ENCODE data around the gene SLC38A4.
"Not testable (repeated sequence)": the region's sequence is repeated elsewhere in the genome, so short reads cannot be mapped to it uniquely, and the experiment has no call there.

The SLC38A4 gene

GRCh38 chr12:46825591-46826414 is at the start of gene SLC38A4:
SLC38A4 (minus strand) TSS chr12:46825997; CDS start chr12:46793071, 32,926 bp downstream.
- Histone ChIP-seq H3K4me3 (no peak within 1 kb of the TSS), H3K27ac (no peak within 1 kb of the TSS), H3K36me3 (ENCODE audit: insufficient read depth, low read length) (0 out of 2 replicates have a peak, but pooled peaks cover 3% of the 10 kb centered on the region), H3K9me3 (ENCODE audit: low read depth, low read length) (no peaks in the 10 kb centered on the region), H3K9ac (ENCODE audit: insufficient read length) (no peak within 1 kb of the TSS)
- no peak for DNase-seq (ENCODE audit: low read depth, low spot score)
- no peak for TF ChIP-seq POLR2AphosphoS5 (IDR thresholded peaks at IDR 0.05; ENCODE audit: borderline replicate concordance, low read depth, low read length)

GRCh38 chr12:46875095-46875494 is 49.3 kb upstream of the SLC38A4 start:
- no peak for DNase-seq (ENCODE audit: low read depth, low spot score)
- no peaks in the 10 kb centered on the region for H3K9me3 ChIP-seq (ENCODE audit: low read depth, low read length)
- no peak overlapping the region for H3K27ac ChIP-seq
- H3K9ac ChIP-seq (ENCODE audit: insufficient read length) = no peak overlapping the region
- H3K4me3 ChIP-seq = no peak overlapping the region
- no peak for TF ChIP-seq POLR2AphosphoS5 (IDR thresholded peaks at IDR 0.05; ENCODE audit: borderline replicate concordance, low read depth, low read length)
- TF ChIP-seq EZH2 (IDR thresholded peaks at IDR 0.05) = no peak
- TF ChIP-seq FOXP2 (optimal IDR thresholded peaks at IDR 0.05; ENCODE audit: control extremely low read depth, extremely low read length, insufficient read depth) = no peak
- no peaks in the 10 kb centered on the region for H3K36me3 ChIP-seq (ENCODE audit: insufficient read depth, low read length)

GRCh38 chr12:46874642-46875041 is 48.8 kb upstream of the SLC38A4 start:
- TF ChIP-seq FOXP2 (optimal IDR thresholded peaks at IDR 0.05; ENCODE audit: control extremely low read depth, extremely low read length, insufficient read depth) = no peak
- no peak for TF ChIP-seq POLR2AphosphoS5 (IDR thresholded peaks at IDR 0.05; ENCODE audit: borderline replicate concordance, low read depth, low read length)
- no peak for TF ChIP-seq EZH2 (IDR thresholded peaks at IDR 0.05)
- no peaks in the 10 kb centered on the region for H3K9me3 ChIP-seq (ENCODE audit: low read depth, low read length)
- H3K4me3 ChIP-seq = no peak overlapping the region
- H3K27ac ChIP-seq = no peak overlapping the region
- H3K9ac ChIP-seq (ENCODE audit: insufficient read length) = no peak overlapping the region
- H3K36me3 ChIP-seq (ENCODE audit: insufficient read depth, low read length) = no peaks in the 10 kb centered on the region
- no peak for DNase-seq (ENCODE audit: low read depth, low spot score)

- TF ChIP-seq POLR2AphosphoS5 (IDR thresholded peaks at IDR 0.05; ENCODE audit: borderline replicate concordance, low read depth, low read length) (no peak), FOXP2 (optimal IDR thresholded peaks at IDR 0.05; ENCODE audit: control extremely low read depth, extremely low read length, insufficient read depth) (no peak)
- H3K4me3 ChIP-seq = no peak overlapping the region
- no peaks in the 10 kb centered on the region for H3K9me3 ChIP-seq (ENCODE audit: low read depth, low read length)
- no peak overlapping the region for H3K9ac ChIP-seq (ENCODE audit: insufficient read length)
- H3K27ac ChIP-seq = no peak overlapping the region
- no peak for DNase-seq (ENCODE audit: low read depth, low spot score)
- no peaks in the 10 kb centered on the region for H3K36me3 ChIP-seq (ENCODE audit: insufficient read depth, low read length)
Observed at GRCh38 chr12:46872135-46872534, 46.3 kb upstream of the SLC38A4 start.

- TF ChIP-seq FOXP2 (optimal IDR thresholded peaks at IDR 0.05; ENCODE audit: control extremely low read depth, extremely low read length, insufficient read depth) (no peak), EZH2 (IDR thresholded peaks at IDR 0.05) (no peak), POLR2AphosphoS5 (IDR thresholded peaks at IDR 0.05; ENCODE audit: borderline replicate concordance, low read depth, low read length) (no peak)
- Histone ChIP-seq H3K36me3 (ENCODE audit: insufficient read depth, low read length) (no peaks in the 10 kb centered on the region), H3K27ac (no peak overlapping the region), H3K9ac (ENCODE audit: insufficient read length) (no peak overlapping the region), H3K4me3 (no peak overlapping the region), H3K9me3 (ENCODE audit: low read depth, low read length) (no peaks in the 10 kb centered on the region)
- DNase-seq (ENCODE audit: low read depth, low spot score) = no peak
Observed at GRCh38 chr12:46865311-46865710, 39.5 kb upstream of the SLC38A4 start.

DNA sequence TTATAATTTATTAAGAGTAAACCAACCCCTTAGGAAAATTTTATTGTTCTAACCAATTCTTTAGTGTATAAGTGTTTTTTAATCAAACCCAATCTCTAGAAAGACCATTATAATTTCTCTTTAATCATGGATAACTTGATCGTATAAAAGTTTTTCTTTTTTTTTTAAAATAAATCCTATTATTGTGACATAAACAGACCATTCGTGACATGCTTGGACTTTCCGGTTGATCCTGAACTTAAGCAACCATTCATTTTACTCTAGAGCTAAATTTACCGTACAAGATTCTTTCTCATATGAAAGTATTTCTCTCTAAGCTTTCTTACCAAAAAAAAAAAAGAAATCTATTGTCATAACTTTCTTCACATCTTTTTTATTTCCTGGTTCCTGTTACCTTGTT is 32.6 kb upstream of the SLC38A4 start:
- TF ChIP-seq EZH2 (IDR thresholded peaks at IDR 0.05) (no peak), FOXP2 (optimal IDR thresholded peaks at IDR 0.05; ENCODE audit: control extremely low read depth, extremely low read length, insufficient read depth) (no peak), POLR2AphosphoS5 (IDR thresholded peaks at IDR 0.05; ENCODE audit: borderline replicate concordance, low read depth, low read length) (no peak)
- no peak overlapping the region for H3K9ac ChIP-seq (ENCODE audit: insufficient read length)
- no peak overlapping the region for H3K4me3 ChIP-seq
- no peak for DNase-seq (ENCODE audit: low read depth, low spot score)
- H3K36me3 ChIP-seq (ENCODE audit: insufficient read depth, low read length) = no peaks in the 10 kb centered on the region
- H3K9me3 ChIP-seq (ENCODE audit: low read depth, low read length) = 0 out of 2 replicates have a peak, but pooled peaks cover 3% of the 10 kb centered on the region
- no peak overlapping the region for H3K27ac ChIP-seq

GRCh38 chr12:46857486-46857885 is 31.7 kb upstream of the SLC38A4 start:
- TF ChIP-seq POLR2AphosphoS5 (IDR thresholded peaks at IDR 0.05; ENCODE audit: borderline replicate concordance, low read depth, low read length) = no peak
- TF ChIP-seq EZH2 (IDR thresholded peaks at IDR 0.05) = no peak
- Histone ChIP-seq H3K36me3 (ENCODE audit: insufficient read depth, low read length) (no peaks in the 10 kb centered on the region), H3K9ac (ENCODE audit: insufficient read length) (no peak overlapping the region), H3K4me3 (no peak overlapping the region), H3K27ac (no peak overlapping the region), H3K9me3 (ENCODE audit: low read depth, low read length) (0 out of 2 replicates have a peak, but pooled peaks cover 3% of the 10 kb centered on the region)
- DNase-seq (ENCODE audit: low read depth, low spot score) = no peak

- Histone ChIP-seq H3K9ac (ENCODE audit: insufficient read length) (no peak overlapping the region), H3K27ac (no peak overlapping the region), H3K36me3 (ENCODE audit: insufficient read depth, low read length) (no peaks in the 10 kb centered on the region), H3K4me3 (no peak overlapping the region), H3K9me3 (ENCODE audit: low read depth, low read length) (0 out of 2 replicates have a peak, but pooled peaks cover 3% of the 10 kb centered on the region)
- no peak for TF ChIP-seq EZH2 (IDR thresholded peaks at IDR 0.05)
- no peak for TF ChIP-seq POLR2AphosphoS5 (IDR thresholded peaks at IDR 0.05; ENCODE audit: borderline replicate concordance, low read depth, low read length)
- TF ChIP-seq FOXP2 (optimal IDR thresholded peaks at IDR 0.05; ENCODE audit: control extremely low read depth, extremely low read length, insufficient read depth) = no peak
- no peak for DNase-seq (ENCODE audit: low read depth, low spot score)
Observed at GRCh38 chr12:46855760-46856159, 30.0 kb upstream of the SLC38A4 start.

- not testable (repeated sequence) for H3K9ac ChIP-seq (ENCODE audit: insufficient read length); H3K27ac ChIP-seq; DNase-seq (ENCODE audit: low read depth, low spot score); H3K9me3 ChIP-seq (ENCODE audit: low read depth, low read length); H3K36me3 ChIP-seq (ENCODE audit: insufficient read depth, low read length); H3K4me3 ChIP-seq
Observed at GRCh38 chr12:46854188-46854587, 28.4 kb upstream of the SLC38A4 start.

- not testable (repeated sequence) for H3K27ac ChIP-seq; DNase-seq (ENCODE audit: low read depth, low spot score); H3K4me3 ChIP-seq; H3K9ac ChIP-seq (ENCODE audit: insufficient read length); H3K36me3 ChIP-seq (ENCODE audit: insufficient read depth, low read length); H3K9me3 ChIP-seq (ENCODE audit: low read depth, low read length)
Observed at GRCh38 chr12:46848792-46849191, 23.0 kb upstream of the SLC38A4 start.

All from SK-N-MC (cell line).